ENCODE measurements around the gene TSPAN13.

DNA sequence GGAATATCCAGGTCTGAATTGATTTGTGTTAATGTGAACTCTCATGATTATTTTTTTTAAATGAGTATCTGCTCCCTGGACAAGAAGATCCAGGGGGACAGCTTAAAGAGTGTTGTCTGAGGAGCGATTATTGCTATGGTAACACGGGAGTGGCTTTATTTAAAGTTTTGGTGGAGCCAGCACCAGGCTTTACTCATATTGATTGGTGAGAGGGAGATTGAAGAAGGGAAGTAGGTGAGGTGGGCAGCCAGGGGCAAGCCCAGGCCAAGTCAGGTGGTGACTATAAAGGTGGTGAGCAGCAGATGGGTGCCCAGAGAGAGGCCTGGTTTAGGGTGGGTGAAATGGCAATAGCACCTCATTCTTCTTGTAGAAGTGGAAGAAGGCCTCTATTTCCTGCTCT lies 61.4 kb downstream of the TSPAN13 start:
- TF ChIP-seq, protein P1, sequence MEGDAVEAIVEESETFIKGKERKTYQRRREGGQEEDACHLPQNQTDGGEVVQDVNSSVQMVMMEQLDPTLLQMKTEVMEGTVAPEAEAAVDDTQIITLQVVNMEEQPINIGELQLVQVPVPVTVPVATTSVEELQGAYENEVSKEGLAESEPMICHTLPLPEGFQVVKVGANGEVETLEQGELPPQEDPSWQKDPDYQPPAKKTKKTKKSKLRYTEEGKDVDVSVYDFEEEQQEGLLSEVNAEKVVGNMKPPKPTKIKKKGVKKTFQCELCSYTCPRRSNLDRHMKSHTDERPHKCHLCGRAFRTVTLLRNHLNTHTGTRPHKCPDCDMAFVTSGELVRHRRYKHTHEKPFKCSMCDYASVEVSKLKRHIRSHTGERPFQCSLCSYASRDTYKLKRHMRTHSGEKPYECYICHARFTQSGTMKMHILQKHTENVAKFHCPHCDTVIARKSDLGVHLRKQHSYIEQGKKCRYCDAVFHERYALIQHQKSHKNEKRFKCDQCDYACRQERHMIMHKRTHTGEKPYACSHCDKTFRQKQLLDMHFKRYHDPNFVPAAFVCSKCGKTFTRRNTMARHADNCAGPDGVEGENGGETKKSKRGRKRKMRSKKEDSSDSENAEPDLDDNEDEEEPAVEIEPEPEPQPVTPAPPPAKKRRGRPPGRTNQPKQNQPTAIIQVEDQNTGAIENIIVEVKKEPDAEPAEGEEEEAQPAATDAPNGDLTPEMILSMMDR (IDR thresholded peaks at IDR 0.05): no peak
- no peak for TF ChIP-seq ZFX (IDR thresholded peaks at IDR 0.05; ENCODE audit: borderline replicate concordance)
